Measurements from ENCODE around the gene IL11RA. TPM values are rescaled to one million over a fixed set of nuclear protein-coding genes. Genes with fewer than 3 reads are reported as not detected.

Gene IL11RA
- total and polyA plus RNA-seq, 7 experiments from 2014 or later: 8.5 to 185 (median 137) TPM

DNA sequence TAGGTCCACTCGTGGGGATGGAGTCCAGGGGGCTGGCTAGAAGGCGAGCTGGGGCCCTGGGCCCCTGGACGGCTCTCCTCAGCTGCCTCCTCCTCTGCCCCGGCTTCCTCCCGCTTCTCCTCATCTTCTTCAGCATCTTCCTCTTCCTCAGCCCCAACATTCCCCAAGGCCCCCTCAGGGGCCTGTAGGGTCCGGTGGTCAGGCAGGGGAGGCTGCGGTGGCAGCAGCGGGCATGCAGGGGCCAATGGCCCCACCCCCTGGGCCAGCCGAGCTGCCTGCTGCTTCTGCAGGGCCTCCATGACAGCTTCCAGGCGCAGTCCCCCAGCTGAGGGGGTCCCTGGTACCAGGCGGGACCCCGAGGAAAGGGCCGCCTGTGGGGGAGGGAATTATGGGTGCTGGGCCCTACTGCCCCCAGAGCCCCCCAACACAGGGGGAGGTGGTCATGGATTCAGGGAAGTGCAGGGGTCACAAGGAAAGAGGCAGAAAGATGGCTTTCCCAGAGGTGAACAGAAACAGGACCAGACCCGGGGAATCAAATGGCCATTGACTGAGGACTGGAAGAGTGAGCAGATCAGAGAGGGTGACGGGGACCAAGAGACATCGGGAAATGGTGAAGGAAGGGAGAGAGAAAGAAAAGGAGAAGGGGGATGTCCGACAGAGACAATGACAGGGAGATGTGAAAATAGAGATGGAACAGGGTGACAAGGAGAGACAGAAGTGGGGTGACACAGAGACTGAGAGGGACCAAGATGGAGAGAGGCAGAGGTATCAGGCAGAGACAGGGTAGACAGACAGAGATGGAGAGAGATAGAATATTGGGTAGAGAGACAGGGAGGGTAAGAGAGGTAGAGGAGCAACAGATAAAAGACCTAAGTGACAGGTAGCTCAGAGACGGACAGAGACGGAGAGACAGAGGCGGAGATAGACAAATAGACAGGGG, 24.0 kb upstream of the IL11RA start:
- Mint-ChIP-seq H3K36me3 (peaks cover 0 to 7% (median 4%) of the 10 kb centered on the region in 5 donors), H3K4me3 (peak overlapping the region; percentile 75 to 96 (median 88)), H3K9me3 (peaks cover 0 to 2% (median 0%) of the 10 kb centered on the region in 11 donors), H3K4me1 (peaks cover 16 to 41% (median 24%) of the 10 kb centered on the region in 7 donors), H3K27me3 (peaks cover 44 to 73% (median 63%) of the 10 kb centered on the region in 5 donors), H3K27ac (peak overlapping the region in 5 of 9 donors; percentile 26 to 69 (median 60))
- Histone ChIP-seq H3K36me3 (ENCODE audit: control insufficient read depth in 2 of 3, insufficient read depth in 3 of 3, low read length in 3 of 3) (no peaks in the 10 kb centered on the region), H3K4me3 (ENCODE audit: low read length) (peak overlapping the region; percentile 51), H3K27ac (ENCODE audit: low read depth, low read length) (no peak overlapping the region), H3K4me1 (ENCODE audit: control insufficient read depth in 2 of 2, insufficient read depth in 2 of 2, low read length in 2 of 2) (peaks cover 9 to 26% of the 10 kb centered on the region in 2 donors), H3K27me3 (ENCODE audit: control insufficient read depth in 2 of 2, insufficient read depth in 2 of 2, low read length in 2 of 2) (peaks cover 15 to 51% of the 10 kb centered on the region in 2 donors), H3K9me3 (ENCODE audit: control insufficient read depth in 2 of 3, low read length in 3 of 3) (no peaks in the 10 kb centered on the region)
- ATAC-seq (no peak), DNase-seq (no peak)
- intact Hi-C loops (cut with micrococcal nuclease): no loop called here
- ChIA-PET POLR2A (interaction anchor here (0.8 to 2.7 kb wide), 2 partner anchors 9 to 14 kb away, joined by 3 to 6 read pairs; partner anchors contain the start of gene SIGMAR1), CTCF (no interaction called here)

DNA sequence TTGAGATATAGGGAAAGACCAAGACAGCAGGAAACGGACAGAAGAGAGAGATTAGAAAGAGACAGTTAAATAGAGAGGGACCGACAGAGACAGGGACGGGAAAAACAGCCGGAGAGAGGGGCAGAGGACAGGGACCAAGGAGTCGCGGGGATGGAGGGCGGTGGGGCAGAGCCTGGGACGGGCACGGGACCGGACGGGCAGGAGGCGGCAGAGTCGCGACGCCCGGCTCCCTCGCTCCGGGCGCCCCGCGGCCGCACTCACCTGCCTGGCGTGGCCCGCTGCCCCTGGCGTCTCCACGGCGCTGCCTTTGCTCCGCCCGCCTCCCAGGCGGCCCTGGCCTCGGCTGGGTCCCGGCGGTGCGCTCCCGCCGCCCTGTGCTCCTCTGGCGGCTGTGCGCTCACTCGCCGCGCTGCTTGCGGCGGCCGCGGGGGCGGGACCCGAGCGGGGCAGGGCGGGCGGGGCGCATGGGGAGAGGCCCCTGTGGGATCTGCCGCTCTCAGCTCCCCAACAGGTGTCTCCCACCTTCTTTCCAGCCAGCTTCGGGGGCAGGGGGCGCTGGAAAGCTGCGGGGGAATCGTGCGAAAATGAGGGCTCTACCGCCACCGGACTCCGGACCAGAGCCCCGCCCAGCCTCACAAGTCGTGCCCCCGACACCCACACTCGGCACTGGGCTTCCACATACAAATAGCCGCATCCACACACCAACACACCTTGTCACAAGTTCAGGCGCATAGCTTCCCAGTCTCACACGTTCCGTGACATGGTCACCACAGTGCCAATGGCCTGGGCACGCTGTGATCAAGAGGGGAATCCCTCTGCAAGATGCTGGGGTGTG, 23.1 kb upstream of the IL11RA start, which contains the start of gene ARID3C:
ARID3C (minus strand) TSS at position 411 of the 835 bp plus-strand sequence. CDS start 1,052 bp downstream, outside the sequence.
- DNase-seq (peak in 4 of 9 donors; percentile 27 to 61 (median 32)), ATAC-seq (peak; percentile 83)
- Histone ChIP-seq H3K27ac (ENCODE audit: low read depth, low read length) (no peak within 1 kb of the TSS), H3K4me3 (ENCODE audit: low read length) (peak within 1 kb of the TSS; percentile 55), H3K36me3 (ENCODE audit: control insufficient read depth in 2 of 3, insufficient read depth in 3 of 3, low read length in 3 of 3) (no peaks in the 10 kb centered on the region), H3K4me1 (ENCODE audit: control insufficient read depth in 2 of 2, insufficient read depth in 2 of 2, low read length in 2 of 2) (peaks cover 9 to 17% of the 10 kb centered on the region in 2 donors), H3K27me3 (ENCODE audit: control insufficient read depth in 2 of 2, insufficient read depth in 2 of 2, low read length in 2 of 2) (peaks cover 15 to 43% of the 10 kb centered on the region in 2 donors), H3K9me3 (ENCODE audit: control insufficient read depth in 2 of 3, low read length in 3 of 3) (no peaks in the 10 kb centered on the region)
- Mint-ChIP-seq H3K36me3 (peaks cover 0 to 5% (median 4%) of the 10 kb centered on the region in 5 donors), H3K27ac (peak within 1 kb of the TSS in 5 of 9 donors; percentile 26 to 69 (median 60)), H3K4me3 (peak within 1 kb of the TSS; percentile 81 to 96 (median 90)), H3K27me3 (peaks cover 41 to 67% (median 56%) of the 10 kb centered on the region in 5 donors), H3K9me3 (peaks cover 0 to 1% (median 0%) of the 10 kb centered on the region in 11 donors), H3K4me1 (peaks cover 15 to 39% (median 21%) of the 10 kb centered on the region in 7 donors)
- intact Hi-C loops (cut with micrococcal nuclease): no loop called here
- ChIA-PET POLR2A (interaction anchor here (0.5 to 2.7 kb wide), 6 partner anchors 8 to 1247 kb away, joined by 3 to 7 read pairs (median 4); partner anchors contain the start of genes DCTN3, RPP25L and SIGMAR1), CTCF (no interaction called here)

DNA sequence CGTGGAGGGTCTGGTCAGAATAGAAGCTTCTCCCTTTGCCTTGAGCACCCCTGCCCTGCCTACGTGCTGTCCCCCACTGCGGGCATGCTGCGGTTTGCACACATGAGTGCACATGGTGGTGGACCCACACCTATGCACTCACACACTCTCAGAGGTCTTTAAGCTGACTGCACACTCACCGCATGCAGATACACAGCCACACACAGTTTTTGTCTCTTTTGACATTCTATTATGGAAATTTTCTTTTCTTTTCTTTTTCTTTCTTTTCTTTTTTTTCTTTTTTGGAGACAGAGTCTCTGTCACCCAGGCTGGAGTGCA, 22.5 kb upstream of the IL11RA start:
- Mint-ChIP-seq H3K36me3 (peaks cover 0 to 5% (median 4%) of the 10 kb centered on the region in 5 donors), H3K27me3 (peaks cover 37 to 63% (median 51%) of the 10 kb centered on the region in 5 donors), H3K27ac (no peak overlapping the region), H3K4me3 (peak overlapping the region; percentile 78 to 90 (median 84)), H3K9me3 (peaks cover 0 to 1% (median 0%) of the 10 kb centered on the region in 11 donors), H3K4me1 (peaks cover 18 to 40% (median 22%) of the 10 kb centered on the region in 7 donors)
- intact Hi-C loops (cut with micrococcal nuclease): no loop called here
- Histone ChIP-seq H3K27ac (ENCODE audit: low read depth, low read length) (no peak overlapping the region), H3K4me1 (ENCODE audit: control insufficient read depth in 2 of 2, insufficient read depth in 2 of 2, low read length in 2 of 2) (peaks cover 9 to 15% of the 10 kb centered on the region in 2 donors), H3K9me3 (ENCODE audit: control insufficient read depth in 2 of 3, low read length in 3 of 3) (no peaks in the 10 kb centered on the region), H3K4me3 (ENCODE audit: low read length) (peak overlapping the region; percentile 55), H3K36me3 (ENCODE audit: control insufficient read depth in 2 of 3, insufficient read depth in 3 of 3, low read length in 3 of 3) (peaks cover 0 to under 1% (median 0%) of the 10 kb centered on the region in 3 experiments), H3K27me3 (ENCODE audit: control insufficient read depth in 2 of 2, insufficient read depth in 2 of 2, low read length in 2 of 2) (peaks cover 13 to 40% of the 10 kb centered on the region in 2 donors)
- DNase-seq (no peak), ATAC-seq (no peak)
- ChIA-PET POLR2A (interaction anchor here (0.8 to 2.7 kb wide), 4 partner anchors 8 to 17 kb away, joined by 3 to 7 read pairs (median 5); partner anchors contain the start of genes DCTN3, RPP25L and SIGMAR1), CTCF (no interaction called here)

DNA sequence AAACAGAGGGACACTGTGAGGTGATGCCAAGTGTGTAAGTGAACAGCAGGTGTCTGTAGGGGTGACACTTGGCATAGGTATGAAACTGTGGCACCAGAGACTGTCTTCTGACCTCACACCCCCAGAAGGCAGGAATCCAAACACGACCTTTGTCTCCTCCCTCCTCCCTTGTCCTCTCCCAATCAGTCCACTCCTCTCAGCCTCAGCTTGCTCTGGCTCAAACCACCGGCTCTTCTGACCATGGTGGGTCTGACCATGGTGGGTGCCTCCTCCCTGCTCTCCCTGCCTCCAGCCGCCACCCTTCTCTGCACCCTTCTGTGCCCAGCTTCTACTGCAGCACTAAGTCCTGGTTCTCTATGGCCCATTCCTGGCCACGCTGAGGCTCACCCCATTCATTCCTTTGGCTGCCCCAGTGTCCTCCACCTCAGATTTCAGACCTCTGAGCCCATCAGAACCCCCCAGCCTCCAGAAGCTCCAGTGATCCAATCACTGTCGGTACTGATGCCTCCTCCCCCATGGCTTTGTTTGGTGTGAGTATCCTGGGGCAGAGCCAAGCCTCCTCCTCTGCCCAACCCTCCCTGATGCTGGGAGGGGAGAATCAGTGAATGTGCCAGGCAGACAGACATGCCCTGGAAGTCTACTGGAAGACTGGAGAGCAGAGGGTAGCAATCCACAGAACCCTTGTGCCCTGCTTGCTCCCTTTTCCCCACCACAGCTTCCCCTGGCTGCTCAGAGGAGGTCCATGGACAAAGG, 21.4 kb upstream of the IL11RA start:
- peaks cover 0 to 8% (median 4%) of the 10 kb centered on the region in 5 donors for H3K36me3 Mint-ChIP-seq
- H3K9me3 Mint-ChIP-seq: peaks cover 0 to 1% (median 0%) of the 10 kb centered on the region in 11 donors
- CTCF ChIA-PET: interaction anchor here (1.1 to 8.0 kb wide), 2 partner anchors 13 to 18 kb away, joined by 4 to 98 read pairs; partner anchors contain the start of gene RPP25L
- H3K9me3 ChIP-seq (ENCODE audit: control insufficient read depth in 2 of 3, low read length in 3 of 3): no peaks in the 10 kb centered on the region
- peak overlapping the region in 1 of 9 donors; percentile 26 for H3K27ac Mint-ChIP-seq
- peaks cover 0 to 12% (median 0%) of the 10 kb centered on the region in 3 experiments for H3K36me3 ChIP-seq (ENCODE audit: control insufficient read depth in 2 of 3, insufficient read depth in 3 of 3, low read length in 3 of 3)
- peaks cover 10 to 19% of the 10 kb centered on the region in 2 donors for H3K4me1 ChIP-seq (ENCODE audit: control insufficient read depth in 2 of 2, insufficient read depth in 2 of 2, low read length in 2 of 2)
- H3K27me3 Mint-ChIP-seq: peaks cover 32 to 53% (median 49%) of the 10 kb centered on the region in 5 donors
- no peak for ATAC-seq
- POLR2A ChIA-PET: interaction anchor here (0.6 to 2.7 kb wide), 4 partner anchors 10 to 630 kb away, joined by 3 to 7 read pairs (median 5); partner anchors contain the start of gene DCTN3
- peaks cover 20 to 49% (median 29%) of the 10 kb centered on the region in 7 donors for H3K4me1 Mint-ChIP-seq
- DNase-seq: no peak
- peak overlapping the region in 7 of 10 donors; percentile 18 to 90 (median 68) for H3K4me3 Mint-ChIP-seq
- intact Hi-C loops (cut with micrococcal nuclease): loop anchor here (5.0 to 10.0 kb wide), 5 partner anchors 38 to 974 kb away; partner anchors contain the start of genes DNAJB5 (in 1 of the 2), TESK1 (in 1 of the 2), UBAP1 (in 1 of the 2) and UBE2R2 (in 1 of the 2)
- peaks cover 13 to 34% of the 10 kb centered on the region in 2 donors for H3K27me3 ChIP-seq (ENCODE audit: control insufficient read depth in 2 of 2, insufficient read depth in 2 of 2, low read length in 2 of 2)
- H3K4me3 ChIP-seq (ENCODE audit: low read length): no peak overlapping the region
- H3K27ac ChIP-seq (ENCODE audit: low read depth, low read length): no peak overlapping the region

DNA sequence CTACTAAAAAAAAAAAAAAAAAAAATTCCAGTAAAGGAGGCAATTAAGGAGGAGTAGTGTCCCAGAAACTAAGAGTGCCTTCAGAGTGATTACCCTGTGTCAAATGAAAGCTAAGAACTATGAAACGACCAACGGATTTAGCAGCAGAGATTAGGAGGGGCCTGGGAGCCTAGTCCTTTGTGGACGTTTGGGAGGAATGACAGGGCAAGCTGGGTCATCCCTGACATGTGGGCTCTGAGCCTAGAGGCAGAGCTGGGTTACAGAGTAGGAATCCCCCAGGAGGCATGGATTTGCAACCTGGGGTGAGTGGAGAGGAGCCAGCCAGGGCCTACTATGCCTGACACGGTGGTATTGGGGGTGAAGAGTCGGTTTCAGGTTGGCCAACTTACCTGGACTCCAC, 18.8 kb upstream of the IL11RA start:
- no peak overlapping the region for H3K4me3 Mint-ChIP-seq
- ATAC-seq: no peak
- H3K4me1 Mint-ChIP-seq: peaks cover 31 to 56% (median 41%) of the 10 kb centered on the region in 7 donors
- peaks cover 0 to 8% (median 4%) of the 10 kb centered on the region in 5 donors for H3K36me3 Mint-ChIP-seq
- no peaks in the 10 kb centered on the region for H3K9me3 ChIP-seq (ENCODE audit: control insufficient read depth in 2 of 3, low read length in 3 of 3)
- intact Hi-C loops (cut with micrococcal nuclease): loop anchor here (5.0 to 10.0 kb wide), 5 partner anchors 41 to 972 kb away; partner anchors contain the start of genes DNAJB5 (in 1 of the 2), TESK1 (in 1 of the 2), UBAP1 (in 1 of the 2) and UBE2R2 (in 1 of the 2)
- DNase-seq: no peak
- POLR2A ChIA-PET: interaction anchor here (0.6 to 7.0 kb wide), 5 partner anchors 10 to 211 kb away, joined by 4 to 99 read pairs (median 12); partner anchors contain the start of genes DCTN3, GALT and RPP25L
- H3K4me3 ChIP-seq (ENCODE audit: low read length): no peak overlapping the region
- peaks cover 0 to 1% (median 0%) of the 10 kb centered on the region in 11 donors for H3K9me3 Mint-ChIP-seq
- H3K27me3 Mint-ChIP-seq: peaks cover 11 to 29% (median 24%) of the 10 kb centered on the region in 5 donors
- H3K27me3 ChIP-seq (ENCODE audit: control insufficient read depth in 2 of 2, insufficient read depth in 2 of 2, low read length in 2 of 2): peaks cover 4 to 10% of the 10 kb centered on the region in 2 donors
- H3K36me3 ChIP-seq (ENCODE audit: control insufficient read depth in 2 of 3, insufficient read depth in 3 of 3, low read length in 3 of 3): peaks cover 0 to 13% (median 0%) of the 10 kb centered on the region in 3 experiments
- CTCF ChIA-PET: interaction anchor here (0.7 to 8.0 kb wide), 10 partner anchors 12 to 229 kb away, joined by 3 to 98 read pairs (median 12); partner anchors contain the start of genes DCTN3, GALT and RPP25L
- peaks cover 22 to 26% of the 10 kb centered on the region in 2 donors for H3K4me1 ChIP-seq (ENCODE audit: control insufficient read depth in 2 of 2, insufficient read depth in 2 of 2, low read length in 2 of 2)
- no peak overlapping the region for H3K27ac Mint-ChIP-seq
- H3K27ac ChIP-seq (ENCODE audit: low read depth, low read length): no peak overlapping the region
